CD4-positive, alpha-beta T cell treated with Interleukin-17A for 1 hour (primary cell): ENCODE measurements around the gene COQ4.
A peak's percentile ranks its signal among the peaks of the same experiment; 100 is the strongest.
"Not testable (repeated sequence)": the region's sequence is repeated elsewhere in the genome, so short reads cannot be mapped to it uniquely, and the experiment has no call there.

Experiments used
- DNase-seq: peaks from one replicate; pipeline ENCODE4 v3.0.0-alpha.2; 2020

COQ4 gene

GRCh38 chr9:128322404-128323211, at the start of gene COQ4, which contains the start of gene TRUB2:
COQ4 (plus strand) TSS chr9:128322839; CDS start chr9:128322859, 20 bp downstream.
TRUB2 (minus strand) TSS chr9:128322447; CDS start chr9:128322408, 39 bp downstream.
- DNase-seq = peak; percentile 94

DNA sequence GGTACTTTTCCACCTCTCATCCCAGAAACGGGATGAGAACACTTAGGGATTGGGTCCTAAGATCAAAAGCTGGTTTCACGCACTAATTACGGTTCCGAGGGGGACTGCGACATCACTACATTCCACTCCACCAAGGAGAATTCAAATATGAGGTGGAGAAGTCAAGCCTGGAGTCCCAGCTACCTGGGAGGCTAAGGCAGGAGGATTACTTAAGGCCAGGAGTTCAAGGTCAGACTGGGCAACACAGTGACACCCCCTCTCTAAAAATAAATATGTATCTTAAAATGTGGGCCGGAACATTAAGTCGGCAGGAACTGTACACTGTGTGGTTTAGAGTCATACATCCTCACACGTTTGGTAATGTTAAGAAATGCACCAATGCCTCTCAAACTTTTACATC, 48.4 kb upstream of the COQ4 start:
- no peak for DNase-seq

DNA sequence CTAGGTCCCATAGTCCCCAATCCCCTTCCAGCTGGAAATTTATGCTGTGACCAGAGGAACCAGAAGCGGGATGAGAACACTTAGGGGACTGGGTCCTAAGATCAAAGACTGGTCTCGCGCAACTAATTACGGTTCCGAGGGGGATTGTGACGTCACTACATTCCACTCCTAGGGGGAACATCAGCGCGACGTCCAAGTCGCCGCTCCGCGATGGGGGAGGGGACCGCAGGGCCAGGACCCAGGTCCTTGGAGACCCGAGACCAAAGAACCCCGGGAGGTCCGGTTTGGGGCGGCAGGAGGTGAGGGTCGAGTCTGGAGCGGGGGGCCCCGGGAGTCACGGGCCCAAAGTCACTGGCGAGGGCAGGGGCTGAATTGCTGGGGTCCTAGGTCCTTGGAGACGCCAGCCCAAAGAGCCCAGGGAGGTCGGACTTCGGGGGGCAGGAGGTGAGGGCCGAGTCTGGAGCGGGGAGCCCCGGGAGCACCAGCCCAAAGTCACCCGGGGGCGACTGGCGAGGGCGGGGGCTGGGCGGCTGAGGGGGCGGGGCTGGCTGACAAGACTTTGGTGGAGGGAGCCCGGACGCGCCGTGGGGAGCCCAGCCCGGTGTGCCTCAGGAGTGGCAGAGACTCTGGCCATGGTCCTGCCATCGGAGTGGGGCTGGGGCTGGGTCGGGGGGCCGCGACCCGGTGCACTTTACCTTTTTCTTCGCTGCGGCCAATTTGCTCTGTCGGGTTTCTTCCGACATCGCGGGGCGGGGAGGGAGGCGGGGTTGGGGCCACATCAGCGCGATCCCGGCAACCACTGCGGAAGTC, 47.2 kb upstream of the COQ4 start, which contains the start of gene GOLGA2:
GOLGA2 (minus strand) TSS at position 810 of the 810 bp plus-strand sequence; CDS start at position 779, 31 bp downstream.
- peak; percentile 17 for DNase-seq

DNA sequence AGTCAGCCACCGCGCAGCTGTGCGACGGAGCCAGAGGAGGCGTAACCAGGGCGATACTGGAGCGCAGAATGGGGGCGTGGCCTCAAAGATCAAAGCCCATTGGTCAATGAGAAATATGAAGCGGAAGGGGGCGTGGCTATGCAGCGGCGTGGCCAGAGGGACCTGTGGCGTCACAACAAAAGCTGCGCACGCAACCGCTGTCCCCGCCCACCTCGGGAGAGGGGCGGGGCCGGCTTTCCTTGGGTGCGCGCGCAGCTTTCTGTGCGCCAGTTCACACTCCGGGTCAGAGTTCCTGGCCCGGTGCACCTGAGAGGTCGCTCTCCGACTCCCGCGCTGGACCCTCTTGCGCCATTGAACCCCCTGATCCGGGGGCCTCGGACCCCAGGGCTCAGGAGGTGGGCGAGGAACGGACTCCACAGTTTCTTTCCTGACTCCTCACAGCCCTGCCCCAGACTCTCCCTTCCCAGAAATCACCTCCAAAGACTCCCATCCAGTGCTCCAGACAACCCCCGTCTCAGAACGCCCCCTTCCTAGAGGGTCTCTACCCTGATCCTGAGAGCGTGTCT, 46.5 kb upstream of the COQ4 start, which contains the start of gene SWI5:
SWI5 (plus strand) TSS at position 269 of the 566 bp plus-strand sequence.
- peak; percentile 100 for DNase-seq

DNA sequence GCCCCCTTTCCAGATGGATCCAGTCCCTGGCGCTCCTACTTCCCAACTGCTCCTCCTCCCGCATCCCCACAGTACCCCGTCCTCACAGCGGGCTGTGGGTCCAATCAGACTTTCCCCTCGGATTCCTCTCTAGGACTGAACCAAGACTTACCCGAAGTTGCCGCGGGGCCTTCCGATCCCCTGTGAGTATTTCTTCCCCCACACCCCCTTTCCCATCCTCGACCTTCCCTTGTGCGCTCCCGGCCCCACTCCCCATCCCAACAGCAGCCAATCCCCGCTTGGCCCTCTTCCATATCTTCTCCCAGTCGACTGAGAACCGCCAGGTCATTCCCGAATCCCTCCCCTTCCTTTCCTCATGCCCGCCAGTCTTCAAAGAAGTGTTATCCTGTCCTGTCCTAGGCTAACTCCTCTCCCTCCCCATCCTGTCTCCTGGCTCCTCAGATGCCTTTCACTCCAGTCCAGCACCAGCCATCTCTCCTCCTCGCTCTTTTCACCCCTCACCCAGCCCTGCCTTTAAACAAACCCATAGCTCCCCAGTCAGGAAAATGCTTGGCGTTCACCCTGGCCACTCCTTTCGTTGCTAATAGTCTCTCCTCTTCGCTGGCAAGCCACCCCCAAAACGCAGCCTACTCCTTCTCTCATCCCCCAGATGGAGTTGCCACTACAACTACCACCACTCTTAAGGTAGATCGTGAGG, 45.9 kb upstream of the COQ4 start:
- DNase-seq = no peak

DNA sequence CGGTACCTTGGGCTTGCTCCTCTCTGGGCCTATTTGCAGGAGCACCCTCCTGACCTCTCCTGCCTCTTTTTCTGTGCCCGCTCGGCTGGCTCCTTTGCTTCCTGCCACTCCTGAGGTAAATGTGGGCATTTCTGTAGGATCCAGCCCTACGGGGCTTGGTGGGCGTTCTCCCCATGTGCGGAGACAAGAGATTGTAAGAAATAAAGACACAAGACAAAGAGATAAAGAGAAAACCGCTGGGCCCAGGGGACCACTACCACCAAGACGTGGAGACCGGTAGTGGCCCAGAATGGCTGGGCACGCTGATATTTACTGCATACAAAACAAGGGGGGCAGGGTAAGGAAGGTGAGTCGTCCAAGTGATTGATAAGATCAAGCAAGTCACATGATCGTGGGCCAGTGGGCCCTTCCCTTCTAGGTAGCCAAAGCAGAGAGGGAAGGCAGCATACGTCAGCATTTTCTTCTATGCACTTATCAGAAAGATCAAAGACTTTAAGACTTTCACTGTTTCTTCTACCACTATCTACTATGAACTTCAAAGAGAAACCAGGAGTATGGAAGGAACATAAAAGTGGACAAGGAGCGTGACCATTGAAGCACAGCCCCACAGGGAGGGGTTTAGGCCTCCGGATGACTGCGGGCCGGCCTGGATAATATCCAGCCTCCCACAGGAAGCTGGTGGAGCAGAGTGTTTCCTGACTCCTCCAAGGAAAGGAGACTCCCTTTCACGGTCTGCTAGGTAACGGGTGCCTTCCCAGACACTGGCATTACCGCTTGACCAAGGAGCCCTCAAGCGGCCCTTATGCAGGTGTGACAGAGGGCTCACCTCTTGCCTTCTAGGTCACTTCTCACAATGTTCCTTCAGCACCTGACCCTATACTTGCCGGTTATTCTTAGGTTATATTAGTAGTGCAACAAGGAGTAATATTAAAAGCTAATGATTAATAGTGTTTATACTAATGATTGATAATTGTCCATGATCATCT, 43.3 kb upstream of the COQ4 start:
- not testable (repeated sequence) for DNase-seq

DNA sequence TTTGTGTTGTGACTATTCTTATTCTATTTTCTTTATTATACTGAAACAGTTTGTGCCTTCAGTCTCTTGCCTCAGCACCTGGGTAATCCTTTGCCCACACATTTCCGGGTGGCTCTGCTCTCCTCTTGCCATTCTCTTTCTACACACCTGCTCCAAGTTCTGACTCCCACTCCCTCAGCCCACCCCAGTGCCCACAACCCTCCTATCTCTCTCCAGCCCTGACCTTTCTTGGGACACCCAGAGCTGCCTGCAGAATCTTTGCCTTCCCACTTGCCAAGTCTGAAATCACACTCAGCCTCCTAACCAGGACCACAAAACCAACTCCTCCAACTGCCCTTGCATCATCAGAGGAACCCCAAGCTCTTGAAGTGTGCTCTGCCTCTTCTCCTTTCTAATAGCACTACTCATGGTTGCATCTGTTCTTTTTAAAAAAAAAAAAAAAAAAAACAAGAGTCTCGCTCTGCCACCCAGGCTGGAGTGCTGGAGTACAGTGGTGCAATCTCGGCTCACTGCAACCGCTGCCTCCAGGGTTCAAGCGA, 42.5 kb upstream of the COQ4 start:
- DNase-seq = no peak

DNA sequence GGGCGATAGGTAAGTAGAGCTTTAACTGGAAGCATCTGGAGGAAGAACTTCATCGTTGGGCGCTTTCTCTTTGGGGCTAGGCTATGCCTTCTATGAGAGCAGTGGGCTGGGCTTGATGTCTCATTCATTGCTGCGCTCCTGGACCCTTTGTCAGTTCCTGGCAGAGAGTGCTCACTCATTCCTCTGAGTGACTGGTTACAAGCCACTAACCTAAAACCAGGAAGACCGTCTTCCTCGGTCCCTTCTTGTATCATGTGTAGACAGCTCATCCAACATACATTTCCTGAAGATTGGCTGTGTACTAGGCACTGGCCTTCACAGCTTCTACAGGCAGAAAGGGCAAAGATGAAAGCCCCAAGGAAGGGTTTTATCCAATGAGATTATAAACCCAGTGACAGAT, 40.1 kb upstream of the COQ4 start:
- no peak for DNase-seq

DNA sequence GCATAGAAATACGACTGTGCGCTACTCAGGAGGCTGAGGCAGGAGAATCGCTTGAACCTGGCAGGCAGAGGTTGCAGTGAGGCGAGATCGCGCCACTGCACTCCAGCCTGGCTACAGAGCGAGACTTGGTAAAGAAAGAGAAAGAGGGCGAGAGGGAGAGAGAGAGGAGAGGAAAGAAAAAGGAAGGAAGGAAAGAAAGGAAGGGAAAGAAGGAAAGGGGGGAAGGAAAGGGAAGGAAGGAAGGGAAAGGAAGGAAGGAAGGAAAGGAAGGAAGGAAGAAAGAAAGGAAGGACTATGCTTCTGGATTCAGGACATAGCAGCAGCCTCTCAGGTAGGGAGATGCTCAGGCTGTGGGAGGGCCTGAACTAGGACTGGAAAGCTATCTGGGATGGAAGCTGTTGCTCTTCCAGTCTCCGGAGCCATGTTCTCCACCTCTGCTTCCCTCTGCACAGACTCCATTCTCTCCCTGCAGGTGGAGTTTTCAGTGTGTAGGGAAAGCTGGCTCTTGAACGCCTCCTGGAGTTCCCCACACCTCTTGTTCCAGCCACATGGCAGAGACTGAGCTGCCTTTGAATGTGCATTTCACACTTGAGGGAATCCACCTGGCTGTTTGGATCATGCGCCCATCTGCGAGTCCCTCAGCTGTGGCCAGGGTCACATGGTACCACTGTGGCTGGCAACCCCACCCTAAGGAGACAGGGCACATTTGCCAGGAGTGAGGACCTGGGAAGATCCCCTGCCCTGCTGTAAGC, 37.4 kb upstream of the COQ4 start:
- DNase-seq = no peak

GRCh38 chr9:128286440-128286839, 36.2 kb upstream of the COQ4 start:
- DNase-seq = no peak

GRCh38 chr9:128288273-128289004, 34.2 kb upstream of the COQ4 start:
- no peak for DNase-seq

DNA sequence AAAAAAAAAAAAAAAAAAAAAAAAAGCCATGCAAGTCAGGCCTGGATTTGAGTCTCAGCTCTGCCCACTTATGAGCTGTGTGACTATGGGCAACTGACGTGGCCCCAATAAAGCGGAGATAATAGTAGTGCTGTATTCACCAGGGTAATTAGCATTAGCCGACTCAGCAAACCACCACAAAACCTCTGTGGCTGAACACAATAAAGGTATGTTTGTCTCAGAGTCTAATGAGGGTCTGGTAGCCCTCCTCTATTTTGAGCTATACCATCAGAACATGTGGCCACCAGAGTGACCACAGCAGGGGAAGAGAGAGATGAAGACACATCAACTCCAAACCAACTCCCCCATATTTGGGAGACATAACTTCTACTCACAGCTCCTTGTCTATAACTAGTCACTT, 30.6 kb upstream of the COQ4 start:
- DNase-seq = no peak

- no peak for DNase-seq
Observed at GRCh38 chr9:128293091-128293490, 29.5 kb upstream of the COQ4 start.

DNA sequence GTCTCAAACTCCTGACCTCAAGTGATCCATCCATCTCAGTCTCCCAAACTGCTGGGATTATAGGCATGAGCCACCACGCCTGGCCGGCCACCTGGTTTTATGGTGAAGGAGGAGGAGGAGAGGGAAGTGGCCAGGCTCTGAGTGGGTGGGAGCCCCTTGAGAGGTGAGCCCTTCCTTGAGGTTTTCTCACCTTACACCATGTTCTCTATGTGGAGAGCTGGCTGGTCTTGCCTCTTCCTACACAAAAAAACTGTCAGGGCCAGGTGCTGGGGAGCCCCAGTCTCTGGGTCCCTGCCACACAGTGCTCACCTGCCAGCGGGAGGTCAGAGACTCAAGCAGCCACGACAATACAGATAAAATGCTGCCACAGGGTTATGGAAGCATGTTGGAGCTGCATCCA, 28.5 kb upstream of the COQ4 start:
- no peak for DNase-seq

GRCh38 chr9:128296340-128297220, 26.1 kb upstream of the COQ4 start:
- DNase-seq = no peak

DNA sequence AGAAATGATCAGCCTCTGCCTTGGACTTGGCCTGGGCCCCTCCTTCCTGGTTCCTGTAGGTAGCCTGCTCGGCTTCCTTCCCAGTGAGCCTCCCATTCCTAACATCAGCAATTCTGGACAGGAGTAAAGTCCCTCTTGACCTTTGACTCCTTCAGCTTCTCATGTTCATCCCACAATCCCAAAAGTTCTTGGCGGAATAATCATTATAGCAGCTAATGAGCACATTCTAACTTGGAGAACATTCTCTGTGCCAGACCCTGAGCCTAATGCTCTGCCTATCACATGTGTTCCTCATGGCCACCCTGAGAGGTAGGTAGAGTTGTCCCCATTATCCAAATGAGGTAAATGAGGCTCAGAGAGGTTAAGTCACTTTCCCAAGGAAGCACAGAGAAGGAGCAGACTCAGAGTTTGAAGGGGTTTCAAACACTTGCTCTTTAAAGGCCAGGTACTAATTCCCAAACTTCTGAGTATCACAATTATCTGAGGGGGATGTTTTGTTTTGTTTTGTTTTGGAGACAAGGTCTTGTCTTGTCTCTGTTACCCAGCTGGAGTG, 25.3 kb upstream of the COQ4 start:
- DNase-seq = no peak

- DNase-seq = no peak
Observed at GRCh38 chr9:128298535-128299482, 23.8 kb upstream of the COQ4 start.
